ENCODE data around the gene COLQ.
A peak's percentile ranks its signal among the peaks of the same experiment; 100 is the strongest.
"Not testable (repeated sequence)": the region's sequence is repeated elsewhere in the genome, so short reads cannot be mapped to it uniquely, and the experiment has no call there.

COLQ gene

GRCh38 chr3:15535732-15536131 lies 14.2 kb upstream of the COLQ start:
- no peak overlapping the region for H3K4me3 ChIP-seq (ENCODE audit: low read depth, low read length)
- TF ChIP-seq CTCF (IDR thresholded peaks at IDR 0.05; ENCODE audit: borderline replicate concordance, insufficient read depth, low read depth, low read length): no peak

- not testable (repeated sequence) for H3K4me3 ChIP-seq (ENCODE audit: low read depth, low read length)
Observed at GRCh38 chr3:15532614-15533013, 11.1 kb upstream of the COLQ start.

- TF ChIP-seq CTCF (IDR thresholded peaks at IDR 0.05; ENCODE audit: borderline replicate concordance, insufficient read depth, low read depth, low read length): no peak
- no peak overlapping the region for H3K4me3 ChIP-seq (ENCODE audit: low read depth, low read length)
Observed at GRCh38 chr3:15531346-15531745, 9.8 kb upstream of the COLQ start.

- H3K4me3 ChIP-seq (ENCODE audit: low read depth, low read length): no peak overlapping the region
- no peak for TF ChIP-seq CTCF (IDR thresholded peaks at IDR 0.05; ENCODE audit: borderline replicate concordance, insufficient read depth, low read depth, low read length)
Observed at GRCh38 chr3:15528854-15529537, 7.5 kb upstream of the COLQ start.

GRCh38 chr3:15527031-15527459 lies 5.5 kb upstream of the COLQ start:
- peak; percentile 51; the same call in 1 of the 2 replicates for TF ChIP-seq CTCF (IDR thresholded peaks at IDR 0.05; ENCODE audit: borderline replicate concordance, insufficient read depth, low read depth, low read length)
- no peak overlapping the region for H3K4me3 ChIP-seq (ENCODE audit: low read depth, low read length)

GRCh38 chr3:15525790-15526189 lies 4.3 kb upstream of the COLQ start:
- H3K4me3 ChIP-seq (ENCODE audit: low read depth, low read length): no peak overlapping the region
- no peak for TF ChIP-seq CTCF (IDR thresholded peaks at IDR 0.05; ENCODE audit: borderline replicate concordance, insufficient read depth, low read depth, low read length)

- H3K4me3 ChIP-seq (ENCODE audit: low read depth, low read length): no peak overlapping the region
- TF ChIP-seq CTCF (IDR thresholded peaks at IDR 0.05; ENCODE audit: borderline replicate concordance, insufficient read depth, low read depth, low read length): no peak
Observed at GRCh38 chr3:15523660-15524417, 2.3 kb upstream of the COLQ start.

Data from GM12875 (cell line).